Neuronal stem cell (in vitro differentiated cells): ENCODE results near the gene KCNQ1.
A peak's percentile ranks its signal among the peaks of the same experiment; 100 is the strongest.

Source experiments
- DNase-seq: peaks from one replicate; pipeline ENCODE4 v3.0.0-alpha.2; 2013; ENCODE audit warnings: low spot score
- H2AFZ ChIP-seq: one replicate; pipeline ENCODE4 v1.6.1; 2013; ENCODE audit warnings: mild to moderate bottlenecking, low read length, inconsistent platforms
- H2AK5ac ChIP-seq: 2 replicates; pipeline ENCODE4 v1.6.1; 2013; ENCODE audit warnings: low read depth, mild to moderate bottlenecking, inconsistent platforms, low read length, moderate library complexity, mixed read lengths
- H2BK120ac ChIP-seq: 2 replicates; pipeline ENCODE4 v1.6.1; 2013; ENCODE audit warnings: low read depth, mild to moderate bottlenecking, inconsistent platforms, low read length, moderate library complexity, mixed read lengths
- H2BK12ac ChIP-seq: one replicate; pipeline ENCODE4 v1.6.1; 2013; ENCODE audit warnings: low read length, inconsistent platforms
- H2BK15ac ChIP-seq: 2 replicates; pipeline ENCODE4 v1.6.1; 2013; ENCODE audit warnings: mild to moderate bottlenecking, low read length, inconsistent platforms, mixed read lengths
- H2BK5ac ChIP-seq: one replicate; pipeline ENCODE4 v1.6.1; 2013; ENCODE audit warnings: inconsistent platforms, mild to moderate bottlenecking, low read length, moderate library complexity
- H3K14ac ChIP-seq: one replicate; pipeline ENCODE4 v1.6.1; 2013; ENCODE audit warnings: low read length, inconsistent platforms
- H3K18ac ChIP-seq: 2 replicates; pipeline ENCODE4 v1.6.1; 2013; ENCODE audit warnings: low read length, inconsistent platforms
- H3K23ac ChIP-seq: 2 replicates; pipeline ENCODE4 v1.6.1; 2013; ENCODE audit warnings: low read depth, mild to moderate bottlenecking, mixed read lengths, low read length, inconsistent platforms; ENCODE audit not compliant: poor library complexity
- H3K27ac ChIP-seq: replicated peaks from 3 replicates; pipeline ENCODE4 v1.5.1; 2013; ENCODE audit warnings: low read length, inconsistent platforms
- H3K27me3 ChIP-seq, 3 experiments: 2 replicates each; pipeline ENCODE4 v1.6.1; 2013; ENCODE audit warnings: low read length in 3 of 3, mild to moderate bottlenecking in 2 of 3, inconsistent platforms in 1 of 3, low read depth in 1 of 3, mixed read lengths in 1 of 3, moderate library complexity in 1 of 3; ENCODE audit not compliant: control insufficient read depth in 3 of 3, insufficient read depth in 3 of 3
- H3K36me3 ChIP-seq, 2 donors: replicated peaks in 1 of 2; 2 replicates each; pipeline ENCODE4 v1.6.1; 2013; ENCODE audit warnings: low read length in 2 of 2; ENCODE audit not compliant: control insufficient read depth in 2 of 2, insufficient read depth in 2 of 2
- H3K4ac ChIP-seq: 2 replicates; pipeline ENCODE4 v1.6.1; 2013; ENCODE audit warnings: inconsistent platforms, mild to moderate bottlenecking, low read length, moderate library complexity
- H3K4me1 ChIP-seq, 2 donors: 1 replicate in 1 of 2; 2 replicates in 1 of 2; pipeline ENCODE4 v1.6.1; 2013; ENCODE audit warnings: low read length in 2 of 2, low read depth in 1 of 2; ENCODE audit not compliant: control insufficient read depth in 2 of 2, insufficient read depth in 1 of 2
- H3K4me2 ChIP-seq: one replicate; pipeline ENCODE4 v1.6.1; 2013; ENCODE audit warnings: mild to moderate bottlenecking, low read length, inconsistent platforms; ENCODE audit not compliant: insufficient read depth, poor library complexity, severe bottlenecking
- H3K4me3 ChIP-seq, 2 donors: 2 replicates each; pipeline ENCODE4 v1.5.1; 2013; ENCODE audit warnings: low read length in 2 of 2, mild to moderate bottlenecking in 2 of 2, inconsistent platforms in 1 of 2, moderate library complexity in 1 of 2
- H3K79me1 ChIP-seq: one replicate; pipeline ENCODE4 v1.6.1; 2013; ENCODE audit warnings: low read depth, mild to moderate bottlenecking, inconsistent platforms, low read length, moderate library complexity
- H3K9ac ChIP-seq: one replicate; pipeline ENCODE4 v1.6.1; 2013; ENCODE audit warnings: mild to moderate bottlenecking, low read depth, low read length, inconsistent platforms; ENCODE audit not compliant: poor library complexity
- H3K9me3 ChIP-seq, 2 donors: replicated peaks in 1 of 2; 2 replicates each; pipeline versions ENCODE3 to v1.6.1; 2013; ENCODE audit warnings: low read length in 2 of 2, mild to moderate bottlenecking in 2 of 2, inconsistent platforms in 1 of 2, low read depth in 1 of 2, mixed read lengths in 1 of 2, moderate library complexity in 1 of 2; ENCODE audit not compliant: control insufficient read depth in 2 of 2, insufficient read depth in 1 of 2
- H4K8ac ChIP-seq: one replicate; pipeline ENCODE4 v1.6.1; 2013; ENCODE audit warnings: low read depth, mild to moderate bottlenecking, inconsistent platforms, low read length, moderate library complexity
- H4K91ac ChIP-seq: one replicate; pipeline ENCODE4 v1.6.1; 2013; ENCODE audit warnings: low read length, low read depth, mild to moderate bottlenecking, inconsistent platforms; ENCODE audit not compliant: poor library complexity
- WGBS, 2 donors: extraction: QIAGEN DNeasy Blood & Tissue Kit; methylation state at CpG; one replicate each; pipeline ENCODE4 v1.1.7; 2013; ENCODE audit warnings: missing lambda C conversion rate in 2 of 2, mixed read lengths in 1 of 2; ENCODE audit not compliant: insufficient read length in 2 of 2, insufficient replicate concordance in 1 of 2; ENCODE audit errors: extremely low coverage in 2 of 2; 5-methylcytosine and 5-hydroxymethylcytosine counted together

KCNQ1 gene

DNA sequence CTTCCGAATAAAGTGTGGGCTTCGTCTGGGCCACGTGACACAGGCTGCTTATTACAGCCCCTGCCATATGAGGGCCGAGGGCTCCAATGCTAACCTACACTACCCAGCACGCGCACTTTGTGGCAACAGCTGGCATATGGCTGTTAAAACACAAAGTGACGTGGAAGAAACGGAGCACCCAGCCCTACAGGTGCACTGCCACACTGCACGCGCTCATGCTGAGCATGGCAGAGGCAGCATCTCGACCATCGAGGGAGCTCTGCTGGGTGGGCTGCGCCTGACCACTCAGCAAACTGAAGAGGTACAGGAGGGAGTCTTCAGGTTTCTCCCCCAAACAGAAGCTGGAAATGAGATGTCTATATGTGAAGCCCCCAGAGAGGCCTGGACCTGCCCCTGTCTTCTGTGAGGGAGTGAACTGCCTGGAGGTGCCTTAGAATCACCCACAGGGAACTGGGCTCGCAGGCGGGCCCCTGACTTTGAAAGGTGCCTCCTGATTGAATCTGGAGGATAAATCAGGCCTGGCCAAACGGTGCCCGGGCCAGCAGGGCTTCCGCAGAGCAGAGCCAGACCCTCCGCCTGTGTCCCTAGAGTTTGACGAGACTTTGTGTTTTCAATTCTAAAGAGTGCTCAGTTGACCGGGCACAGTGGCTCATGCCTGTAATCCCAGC is 26.0 kb upstream of the KCNQ1 start:
- Histone ChIP-seq H2BK12ac (peak overlapping the region; percentile 82), H3K9me3 (no peaks in the 10 kb centered on the region), H3K36me3 (no peaks in the 10 kb centered on the region), H3K4me1 (peaks cover 4 to 10% of the 10 kb centered on the region in 2 donors), H4K91ac (no peak overlapping the region), H3K27ac (no peak overlapping the region), H3K4me3 (no peak overlapping the region), H4K8ac (peak overlapping the region; percentile 65), H2BK120ac (no peak overlapping the region), H3K23ac (peak overlapping the region; percentile 73), H3K14ac (peak overlapping the region; percentile 71), H3K9ac (peak overlapping the region; percentile 77), H2AFZ (peak overlapping the region; percentile 29), H3K79me1 (peaks cover 2% of the 10 kb centered on the region), H2BK5ac (no peak overlapping the region), H2AK5ac (peak overlapping the region; percentile 97), H3K18ac (peak overlapping the region; percentile 87), H3K4me2 (no peak overlapping the region), H3K4ac (peak overlapping the region; percentile 95), H3K27me3 (no peaks in the 10 kb centered on the region), H2BK15ac (peak overlapping the region; percentile 100)
- DNase-seq: no peak
- no CpG with 5 or more reads among the region's 21 CpGs for WGBS, 2 donors

DNA sequence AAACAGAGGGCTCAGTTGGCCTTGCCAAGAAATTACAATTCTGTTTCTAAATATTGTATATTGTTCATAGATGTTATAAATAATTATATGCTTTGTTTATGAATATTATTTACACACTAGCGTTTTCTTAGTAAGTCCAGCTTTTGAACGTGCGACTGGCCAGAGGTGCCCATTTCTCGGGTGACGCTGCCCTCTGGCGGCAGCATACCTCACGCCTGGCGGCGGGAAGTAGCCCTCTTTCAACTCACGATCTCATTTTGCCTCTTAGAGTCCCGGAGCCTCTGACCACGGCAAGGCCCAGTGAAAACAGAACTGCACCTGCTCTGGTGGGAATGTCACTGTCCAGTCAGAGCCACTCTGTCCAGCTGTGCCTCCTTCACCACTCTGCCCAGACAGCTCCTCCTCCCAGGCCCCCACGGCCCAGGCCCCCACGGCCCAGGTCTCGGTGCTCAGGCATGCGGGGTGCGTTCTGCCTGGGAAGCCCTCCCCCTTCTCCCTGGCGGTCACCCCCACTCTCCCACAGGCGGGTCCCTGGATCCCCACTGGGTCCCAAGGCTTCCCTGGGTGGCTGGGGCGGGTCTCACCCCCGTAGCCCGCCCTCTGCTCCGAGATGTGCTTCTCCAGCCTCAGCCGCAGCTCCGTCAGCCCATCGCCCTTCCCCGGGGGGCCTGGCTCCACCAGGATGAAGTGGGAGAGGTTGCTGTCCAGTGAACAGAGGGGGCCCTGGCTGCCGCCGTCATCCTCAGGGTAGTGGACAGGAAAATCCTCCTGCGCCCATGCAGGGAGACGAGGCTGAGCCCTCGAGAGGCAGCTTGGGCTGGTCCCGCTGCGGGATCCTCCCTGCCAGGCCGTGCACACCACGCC is 24.9 kb upstream of the KCNQ1 start:
- Histone ChIP-seq H4K8ac (peak overlapping the region; percentile 98), H3K79me1 (peaks cover 2% of the 10 kb centered on the region), H2BK5ac (peak overlapping the region; percentile 95), H3K18ac (peak overlapping the region; percentile 73), H3K23ac (no peak overlapping the region), H2AFZ (peak overlapping the region; percentile 99), H4K91ac (peak overlapping the region; percentile 93), H3K27me3 (no peaks in the 10 kb centered on the region), H3K14ac (peak overlapping the region; percentile 89), H3K9ac (peak overlapping the region; percentile 70), H3K36me3 (no peaks in the 10 kb centered on the region), H3K27ac (no peak overlapping the region), H2BK12ac (peak overlapping the region; percentile 67), H2BK15ac (peak overlapping the region; percentile 100), H3K4me2 (no peak overlapping the region), H2BK120ac (peak overlapping the region; percentile 16), H3K9me3 (no peaks in the 10 kb centered on the region), H3K4me1 (peaks cover 4 to 10% of the 10 kb centered on the region in 2 donors), H3K4me3 (no peak overlapping the region), H3K4ac (peak overlapping the region; percentile 98), H2AK5ac (peak overlapping the region; percentile 98)
- WGBS, 2 donors: no CpG with 5 or more reads among the region's 36 CpGs
- peak; percentile 69 for DNase-seq

DNA sequence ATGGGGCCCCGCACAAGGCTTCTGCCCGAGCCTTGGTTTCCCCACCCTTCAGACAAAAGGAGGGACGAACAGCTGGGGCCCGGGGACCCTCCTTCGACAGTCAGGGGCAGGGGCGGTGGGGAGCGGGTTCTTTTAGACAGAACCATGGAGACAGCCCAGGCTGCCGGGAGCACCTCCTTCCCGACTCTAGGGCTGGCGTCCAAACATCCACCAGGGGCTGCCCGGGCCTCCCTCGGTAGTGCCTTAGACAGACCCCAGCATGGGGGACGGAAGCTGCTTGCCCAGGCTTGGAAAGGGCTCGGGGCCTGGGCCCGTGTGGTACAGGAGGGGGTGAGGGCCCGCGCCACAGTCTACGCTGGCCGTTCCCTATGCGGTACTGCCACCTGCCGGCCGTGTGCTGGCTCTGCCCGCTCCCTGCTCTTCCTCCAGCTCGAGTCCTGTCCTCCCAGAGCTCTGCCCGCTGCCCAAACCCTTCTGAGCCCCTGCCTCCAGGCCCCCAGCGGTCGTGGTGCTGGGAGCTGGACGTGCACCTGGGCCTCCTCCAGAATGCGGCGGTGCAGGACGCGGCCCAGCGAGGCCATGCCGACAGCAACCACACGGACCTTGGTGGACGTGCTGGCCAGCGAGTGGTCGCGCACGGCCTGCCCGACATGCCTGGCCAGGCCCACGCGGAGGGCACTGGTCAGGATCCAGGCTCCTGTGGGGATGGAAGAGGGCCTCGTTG is 24.1 kb upstream of the KCNQ1 start:
- peak overlapping the region; percentile 68 for H3K23ac ChIP-seq
- H2BK12ac ChIP-seq: peak overlapping the region; percentile 91
- H2BK15ac ChIP-seq: peak overlapping the region; percentile 100
- H3K9me3 ChIP-seq: no peaks in the 10 kb centered on the region
- H2AFZ ChIP-seq: peak overlapping the region; percentile 99
- H3K36me3 ChIP-seq: no peaks in the 10 kb centered on the region
- no CpG with 5 or more reads among the region's 44 CpGs for WGBS, 2 donors
- peak overlapping the region; percentile 94 for H4K91ac ChIP-seq
- H3K4me3 ChIP-seq: no peak overlapping the region
- H2AK5ac ChIP-seq: peak overlapping the region; percentile 99
- peak overlapping the region; percentile 94 for H3K14ac ChIP-seq
- H2BK5ac ChIP-seq: peak overlapping the region; percentile 95
- peak overlapping the region; percentile 93 for H2BK120ac ChIP-seq
- H3K27me3 ChIP-seq: no peaks in the 10 kb centered on the region
- peak overlapping the region; percentile 11 for H3K4me2 ChIP-seq
- peaks cover 2% of the 10 kb centered on the region for H3K79me1 ChIP-seq
- H3K27ac ChIP-seq: no peak overlapping the region
- H3K9ac ChIP-seq: peak overlapping the region; percentile 86
- H3K18ac ChIP-seq: peak overlapping the region; percentile 95
- H4K8ac ChIP-seq: peak overlapping the region; percentile 100
- peaks cover 4 to 10% of the 10 kb centered on the region in 2 donors for H3K4me1 ChIP-seq
- DNase-seq: peak; percentile 77
- peak overlapping the region; percentile 98 for H3K4ac ChIP-seq
